Kidney epithelial cell (primary cell): ENCODE measurements around the gene SPOCK1. TPM values are rescaled to one million over a fixed set of nuclear protein-coding genes. Genes with fewer than 3 reads are reported as not detected.

Experiments used
- DNase-seq: peaks from one replicate; pipeline ENCODE4 v3.0.0-alpha.2; 2010; ENCODE audit warnings: low read depth
- H3K27me3 ChIP-seq: 2 replicates; pipeline ENCODE4 v1.6.0; 2011; ENCODE audit warnings: low read length; ENCODE audit not compliant: control insufficient read depth, insufficient read depth
- H3K36me3 ChIP-seq: 2 replicates; pipeline ENCODE4 v1.5.1; 2011; ENCODE audit warnings: low read length; ENCODE audit not compliant: control insufficient read depth, insufficient read depth
- H3K4me3 ChIP-seq: 2 replicates; pipeline ENCODE4 v1.5.1; 2011; ENCODE audit warnings: low read depth, mild to moderate bottlenecking, control low read depth, low read length
- CTCF ChIP-seq: IDR thresholded peaks from 2 replicates; pipeline ENCODE4 v1.5.1; 2011; ENCODE audit warnings: mild to moderate bottlenecking, moderate library complexity, low read length, control low read depth, inconsistent platforms; ENCODE audit not compliant: insufficient read depth, poor library complexity, severe bottlenecking
- total RNA-seq: library from RNA; depleted of rRNA; stranded (reverse); fragments of >200 nt; gene quantifications from 2 replicates; pipeline ENCODE4 v1.2.3, GENCODE V29; 2015

SPOCK1 gene
- total RNA-seq, 1 donor from 2014 or later, result 13.1 TPM

DNA sequence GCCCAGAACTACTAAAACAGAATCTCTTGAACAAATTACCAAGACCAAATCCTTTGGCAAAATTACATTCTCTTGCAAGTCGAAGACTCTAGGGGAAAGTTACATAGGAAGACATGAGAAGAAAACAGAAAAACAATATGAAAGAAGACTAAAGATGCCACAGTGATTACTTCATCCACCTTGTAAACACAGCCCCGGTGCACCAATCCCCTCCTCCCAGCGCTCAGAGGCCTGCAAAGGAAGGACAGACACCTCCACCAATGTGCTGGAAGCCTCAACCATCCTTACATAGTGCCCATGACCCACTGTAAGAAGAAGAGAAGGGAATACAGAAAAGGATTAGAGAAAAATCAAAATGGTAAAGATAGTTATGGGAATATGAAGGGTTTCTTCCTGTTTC lies 218.5 kb downstream of the SPOCK1 start:
- no peaks in the 10 kb centered on the region for H3K27me3 ChIP-seq
- no peak overlapping the region for H3K4me3 ChIP-seq
- no peak for TF ChIP-seq CTCF
- H3K36me3 ChIP-seq, result no peaks in the 10 kb centered on the region
- DNase-seq, result no peak

- Histone ChIP-seq H3K27me3 (no peaks in the 10 kb centered on the region), H3K36me3 (no peaks in the 10 kb centered on the region), H3K4me3 (no peak overlapping the region)
- DNase-seq, result no peak
- TF ChIP-seq CTCF, result no peak
Measured at GRCh38 chr5:137279521-137280231, 219.4 kb downstream of the SPOCK1 start.

DNA sequence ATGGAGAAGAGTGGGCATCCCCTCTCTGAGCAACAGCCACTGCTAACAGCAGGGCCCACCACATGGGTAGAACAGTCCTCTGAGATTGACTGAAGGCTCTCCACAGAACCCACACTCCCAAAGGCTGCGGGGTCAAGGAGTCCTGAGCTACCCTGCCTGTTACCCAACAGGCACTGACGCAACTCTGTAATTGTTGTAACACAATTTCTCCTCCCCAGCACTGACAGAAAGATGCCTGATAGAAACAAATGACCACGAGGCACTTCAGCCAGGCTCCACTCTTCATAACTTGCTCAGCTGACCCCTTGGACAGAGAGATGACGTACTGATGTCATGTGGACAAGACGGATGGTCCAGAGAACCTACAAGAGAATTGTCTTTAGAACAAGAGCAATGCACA lies 220.7 kb downstream of the SPOCK1 start:
- no peak for DNase-seq
- no peak overlapping the region for H3K4me3 ChIP-seq
- no peak for TF ChIP-seq CTCF
- H3K36me3 ChIP-seq, result no peaks in the 10 kb centered on the region
- no peaks in the 10 kb centered on the region for H3K27me3 ChIP-seq

GRCh38 chr5:137275083-137275482 lies 224.0 kb downstream of the SPOCK1 start:
- no peaks in the 10 kb centered on the region for H3K36me3 ChIP-seq
- H3K4me3 ChIP-seq, result no peak overlapping the region
- H3K27me3 ChIP-seq, result no peaks in the 10 kb centered on the region
- no peak for TF ChIP-seq CTCF
- DNase-seq, result no peak

DNA sequence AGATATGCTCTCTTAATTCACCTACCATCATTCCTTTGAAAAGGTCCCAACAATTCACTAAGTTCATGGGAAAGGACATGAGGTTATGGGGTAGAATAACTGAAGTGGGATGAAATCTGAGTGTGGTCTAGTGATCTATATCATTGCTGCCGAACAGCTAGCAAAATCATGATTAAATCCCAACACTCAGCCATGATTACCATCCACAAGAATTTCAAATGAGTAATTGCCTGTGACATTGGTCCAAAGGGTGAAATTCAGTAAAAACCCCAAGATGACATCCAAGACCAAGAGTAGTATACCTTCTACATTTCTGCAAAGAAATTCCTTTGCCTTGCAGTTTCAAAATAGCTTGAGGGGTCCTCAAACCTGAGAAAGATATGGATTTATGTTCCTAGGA lies 225.6 kb downstream of the SPOCK1 start:
- Histone ChIP-seq H3K4me3 (no peak overlapping the region), H3K36me3 (no peaks in the 10 kb centered on the region), H3K27me3 (no peaks in the 10 kb centered on the region)
- DNase-seq, result no peak
- no peak for TF ChIP-seq CTCF

GRCh38 chr5:137272831-137273230 lies 226.3 kb downstream of the SPOCK1 start:
- DNase-seq, result no peak

More at GRCh38 chr5:137272831-137273230, 226.3 kb downstream of the SPOCK1 start:
- TF ChIP-seq CTCF, result no peak
- H3K4me3 ChIP-seq, result no peak overlapping the region
- H3K36me3 ChIP-seq, result no peaks in the 10 kb centered on the region
- H3K27me3 ChIP-seq, result no peaks in the 10 kb centered on the region
